Pancreas (tissue), 10 donors: Measurements from ENCODE around the gene AGPS. TPM values are rescaled to one million over a fixed set of nuclear protein-coding genes. Genes with fewer than 3 reads are reported as not detected.
"Not testable (repeated sequence)": the region's sequence is repeated elsewhere in the genome, so short reads cannot be mapped to it uniquely, and the experiment has no call there.

Experiments
- ATAC-seq, 4 donors: fragments of 200-7000 bp; cut with Tn5 transposase; one replicate each; pipeline versions ENCODE4 v1.8.0 to v1.9.1; 2020; ENCODE audit warnings: mild to moderate bottlenecking in 4 of 4, moderate library complexity in 4 of 4
- DNase-seq, 6 donors: peaks; one replicate each; pipeline ENCODE4 v3.0.0-alpha.2; 2020
- FAIRE-seq: peaks from 2 replicates; lab custom pipeline; 2012; peaks lifted over from hg19 to GRCh38; lab: Jason Lieb, UNC
- H3K27ac ChIP-seq, 4 donors: fragments of 200-600 bp; sonication (generic); 1 replicate in 3 of 4; 2 replicates in 1 of 4; pipeline versions ENCODE4 v1.5.0 to v1.8.0; 2020
- H3K27me3 ChIP-seq, 4 donors: fragments of 200-600 bp; one replicate each; pipeline ENCODE4 v1.8.0; 2021
- H3K36me3 ChIP-seq, 3 donors: fragments of 200-600 bp; sonication (generic) in 1 of 3; one replicate each; pipeline versions ENCODE4 v1.5.0 to v1.8.0; 2020 to 2021
- H3K4me1 ChIP-seq, 3 donors: fragments of 200-600 bp; one replicate each; pipeline ENCODE4 v1.8.0; 2021
- H3K4me3 ChIP-seq, 4 donors: fragments of 200-600 bp; sonication (generic) in 2 of 4; one replicate each; pipeline versions ENCODE4 v1.5.0 to v1.8.0; 2020 to 2021
- H3K9me3 ChIP-seq, 4 donors: fragments of 200-600 bp; one replicate each; pipeline ENCODE4 v1.8.0; 2021
- WGBS, 2 donors: extraction: QIAGEN DNeasy Blood & Tissue Kit; methylation state at CpG; one replicate each; pipeline ENCODE4 v1.1.7; 2013; 5-methylcytosine and 5-hydroxymethylcytosine counted together
- intact Hi-C, 3 donors: fragments of 100-400 bp; cut with DNase I; formaldehyde crosslinking; loops; one replicate each; pipeline versions ENCODE4 v1.11.1 to v1.14.2; 2022
- polyA plus RNA-seq, 2 donors: library from polyadenylated mRNA; stranded (reverse); fragments of 200-250 nt; gene quantifications; one replicate each; pipeline ENCODE4 v1.2.3, GENCODE V29; 2013
- total RNA-seq, 6 donors: library from RNA; stranded (reverse); fragmentation: NEBNext Ultra II Directional in 4 of 6; extraction: Animal tissue kit (Norgen Biotek cat#: 25700) in 4 of 6; gene quantifications; one replicate each; pipeline versions ENCODE4 v1.2.1 to v1.2.4, GENCODE V29; 2021 to 2023
- TF ChIP-seq, protein P1 (sequence below), 4 donors: fragments of 200-600 bp; sonication (generic) in 3 of 4; IDR thresholded peaks; one replicate each; pipeline versions ENCODE4 v1.5.0 to v1.8.0; 2021; ENCODE audit warnings: antibody characterized with exemption in 4 of 4
- donor health status: healthy with polysubstance abuse.
- donor health status: DM: no; HTN: no; CAD: no; lungs with moderate emphysema.
- donor health status: DM: no; HTN: no; CAD: no.
- donor health status: control.
- donor health status: control.
- donor health status: Bipolar disorder and iron deficiency.
- donor health status: DM: yes; HTN: yes; CAD: no.
- donor health status: DM: no; HTN: no; CAD: no.
- donor health status: DM: no; HTN: no; CAD: no.
- donor health status: DM: yes; HTN: yes; CAD: no.

The AGPS gene
- total and polyA plus RNA-seq, 8 donors: 3.0 to 47.2 (median 23.2) TPM

DNA sequence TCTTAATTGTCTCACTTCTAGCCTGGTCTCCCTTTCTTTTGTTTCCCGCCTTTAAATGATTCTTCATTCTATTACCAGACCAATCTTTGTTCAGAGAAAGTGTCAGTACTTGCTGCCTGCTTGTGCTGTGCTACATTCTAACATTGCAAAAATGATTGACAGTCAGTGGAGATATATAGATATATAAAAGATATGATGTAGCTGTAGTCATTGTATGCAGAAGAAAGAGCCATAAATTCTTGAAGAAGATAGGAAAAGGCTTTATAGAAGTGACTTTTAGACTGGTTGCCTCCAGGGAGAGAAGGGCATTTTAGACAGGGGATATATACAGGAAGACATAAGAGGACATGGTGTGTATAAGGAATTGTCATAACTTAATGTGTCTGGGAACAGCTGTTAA lies 13.6 kb downstream of the AGPS start:
- TF ChIP-seq, protein P1, sequence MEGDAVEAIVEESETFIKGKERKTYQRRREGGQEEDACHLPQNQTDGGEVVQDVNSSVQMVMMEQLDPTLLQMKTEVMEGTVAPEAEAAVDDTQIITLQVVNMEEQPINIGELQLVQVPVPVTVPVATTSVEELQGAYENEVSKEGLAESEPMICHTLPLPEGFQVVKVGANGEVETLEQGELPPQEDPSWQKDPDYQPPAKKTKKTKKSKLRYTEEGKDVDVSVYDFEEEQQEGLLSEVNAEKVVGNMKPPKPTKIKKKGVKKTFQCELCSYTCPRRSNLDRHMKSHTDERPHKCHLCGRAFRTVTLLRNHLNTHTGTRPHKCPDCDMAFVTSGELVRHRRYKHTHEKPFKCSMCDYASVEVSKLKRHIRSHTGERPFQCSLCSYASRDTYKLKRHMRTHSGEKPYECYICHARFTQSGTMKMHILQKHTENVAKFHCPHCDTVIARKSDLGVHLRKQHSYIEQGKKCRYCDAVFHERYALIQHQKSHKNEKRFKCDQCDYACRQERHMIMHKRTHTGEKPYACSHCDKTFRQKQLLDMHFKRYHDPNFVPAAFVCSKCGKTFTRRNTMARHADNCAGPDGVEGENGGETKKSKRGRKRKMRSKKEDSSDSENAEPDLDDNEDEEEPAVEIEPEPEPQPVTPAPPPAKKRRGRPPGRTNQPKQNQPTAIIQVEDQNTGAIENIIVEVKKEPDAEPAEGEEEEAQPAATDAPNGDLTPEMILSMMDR (IDR thresholded peaks at IDR 0.05): no peak
- intact Hi-C loops: no loop called here
- H3K4me3 ChIP-seq: no peak overlapping the region
- no peaks in the 10 kb centered on the region for H3K9me3 ChIP-seq
- no peak overlapping the region for H3K27ac ChIP-seq
- FAIRE-seq (no peak), DNase-seq (no peak), ATAC-seq (no peak)
- H3K27me3 ChIP-seq: no peaks in the 10 kb centered on the region
- peaks cover 23 to 26% (median 26%) of the 10 kb centered on the region in 3 donors for H3K4me1 ChIP-seq
- WGBS, 2 donors: 95 to 98% methylated on average over 1 of the region's 1 CpG
- no peaks in the 10 kb centered on the region for H3K36me3 ChIP-seq

DNA sequence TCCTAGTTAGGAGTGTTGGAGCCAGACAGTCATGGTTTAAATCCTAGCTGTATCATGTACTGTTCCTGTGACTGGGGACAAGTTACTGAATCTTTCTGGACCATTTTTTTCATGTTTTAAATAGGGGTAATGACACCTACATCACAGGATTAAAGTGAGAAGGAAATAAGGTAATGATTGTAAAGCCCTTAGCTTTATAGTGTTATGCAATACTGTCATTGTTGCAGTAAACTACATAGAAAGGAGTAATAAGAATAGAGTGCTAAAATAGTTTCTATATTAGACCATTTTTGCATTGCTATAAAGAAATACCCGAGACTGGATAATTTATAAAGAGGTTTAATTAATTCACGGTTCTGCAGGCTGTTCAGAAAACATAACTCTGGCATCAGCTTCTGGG lies 14.5 kb downstream of the AGPS start:
- 94 to 97% methylated on average over 2 of the region's 2 CpGs for WGBS, 2 donors
- DNase-seq (no peak), FAIRE-seq (no peak), ATAC-seq (no peak)
- TF ChIP-seq, protein P1 (IDR thresholded peaks at IDR 0.05): no peak
- H3K27ac ChIP-seq: no peak overlapping the region
- intact Hi-C loops: no loop called here
- H3K27me3 ChIP-seq: no peaks in the 10 kb centered on the region
- no peak overlapping the region for H3K4me3 ChIP-seq
- H3K9me3 ChIP-seq: no peaks in the 10 kb centered on the region
- peaks cover 20 to 26% (median 26%) of the 10 kb centered on the region in 3 donors for H3K4me1 ChIP-seq
- no peaks in the 10 kb centered on the region for H3K36me3 ChIP-seq

DNA sequence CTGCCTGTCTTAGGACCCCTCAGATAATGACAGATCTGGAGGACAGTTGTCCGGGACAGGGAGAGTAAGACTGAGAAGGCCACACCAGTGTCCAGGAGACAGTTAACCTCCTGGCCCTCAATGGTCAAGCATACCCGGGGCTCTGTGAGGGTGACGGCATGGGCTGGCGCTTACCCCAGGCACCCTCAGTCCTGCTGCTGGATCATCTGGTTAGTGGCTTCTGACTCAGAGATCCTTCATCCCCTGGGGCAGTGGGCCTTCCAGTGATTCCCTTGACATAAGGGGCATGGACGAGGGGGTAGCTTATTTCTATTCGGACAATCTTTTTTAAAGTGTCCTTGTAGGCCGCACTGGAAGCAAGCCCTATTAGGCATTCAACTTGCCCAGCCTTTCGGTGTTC lies 18.1 kb downstream of the AGPS start:
- H3K9me3 ChIP-seq, ATAC-seq, H3K4me3 ChIP-seq, H3K27ac ChIP-seq, H3K27me3 ChIP-seq, DNase-seq, FAIRE-seq, H3K36me3 ChIP-seq: not testable (repeated sequence)
- intact Hi-C loops: loop anchor here in 1 of 3 donors (10.0 kb wide), 1 partner anchor 76 kb away; no protein-coding TSS in a partner anchor
- WGBS, 2 donors: 88 to 92% methylated on average over 8 of the region's 8 CpGs
- peaks cover 6 to 13% (median 11%) of the 10 kb centered on the region in 3 donors for H3K4me1 ChIP-seq

DNA sequence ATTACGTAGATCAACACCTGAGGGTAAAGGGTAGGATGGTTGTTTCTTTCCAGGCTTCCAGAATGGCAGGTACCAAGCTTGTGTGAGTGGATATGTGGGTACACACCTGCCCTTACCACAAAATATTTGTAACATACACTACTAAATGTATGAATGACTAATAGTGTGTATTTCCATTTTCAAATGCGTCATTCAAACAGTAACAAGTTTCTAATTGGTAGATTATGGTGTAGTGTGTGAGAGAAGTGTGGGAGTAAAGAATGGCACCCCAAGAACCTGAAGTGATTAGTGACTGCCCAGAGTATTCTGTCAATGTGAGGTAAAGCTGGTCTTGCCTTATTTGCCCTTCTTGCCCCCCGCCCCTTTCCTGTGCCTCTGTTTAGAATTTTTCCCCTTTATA lies 21.1 kb downstream of the AGPS start:
- no peaks in the 10 kb centered on the region for H3K36me3 ChIP-seq
- DNase-seq (no peak), ATAC-seq (no peak), FAIRE-seq (no peak)
- H3K27ac ChIP-seq: no peak overlapping the region
- TF ChIP-seq, protein P1 (IDR thresholded peaks at IDR 0.05): no peak
- no peaks in the 10 kb centered on the region for H3K27me3 ChIP-seq
- no peaks in the 10 kb centered on the region for H3K9me3 ChIP-seq
- intact Hi-C loops: loop anchor here in 1 of 3 donors (10.0 kb wide), 1 partner anchor 79 kb away; no protein-coding TSS in a partner anchor
- peaks cover 2 to 15% (median 11%) of the 10 kb centered on the region in 3 donors for H3K4me1 ChIP-seq
- H3K4me3 ChIP-seq: no peak overlapping the region
- 58 to 59% methylated on average over 3 of the region's 3 CpGs for WGBS, 2 donors

DNA sequence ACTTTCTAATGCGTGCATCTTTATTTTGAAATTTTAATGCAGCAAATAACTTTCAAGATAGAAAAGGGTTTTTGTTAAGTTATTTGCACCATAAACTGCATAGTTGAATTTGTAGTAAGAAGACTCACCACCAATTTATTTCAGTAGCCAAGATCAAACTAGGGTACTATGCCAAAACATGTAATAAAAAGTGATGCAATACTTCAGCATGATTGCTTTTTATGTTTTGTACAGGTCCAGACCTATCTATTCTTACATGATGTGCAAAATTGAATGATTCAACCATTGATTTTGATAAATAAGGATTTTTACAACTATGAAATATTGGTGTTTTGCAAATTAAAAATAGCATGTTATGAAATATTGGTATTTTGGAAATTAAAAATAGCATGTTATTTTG lies 26.7 kb downstream of the AGPS start:
- H3K4me3 ChIP-seq: no peak overlapping the region
- TF ChIP-seq, protein P1 (IDR thresholded peaks at IDR 0.05): no peak
- peaks cover 20 to 51% (median 42%) of the 10 kb centered on the region in 3 donors for H3K4me1 ChIP-seq
- no peaks in the 10 kb centered on the region for H3K36me3 ChIP-seq
- 81 to 97% methylated on average over 1 of the region's 1 CpG for WGBS, 2 donors
- H3K9me3 ChIP-seq: no peaks in the 10 kb centered on the region
- ATAC-seq (peak; percentile 48 to 67 (median 52)), FAIRE-seq (no peak), DNase-seq (no peak)
- intact Hi-C loops: loop anchor here in 1 of 3 donors (10.0 kb wide), 1 partner anchor 84 kb away; no protein-coding TSS in a partner anchor
- H3K27ac ChIP-seq: no peak overlapping the region
- no peaks in the 10 kb centered on the region for H3K27me3 ChIP-seq
